Measurements from ENCODE around the gene UBE4A. TPM values are rescaled to one million over a fixed set of nuclear protein-coding genes. Genes with fewer than 3 reads are reported as not detected.
A peak's percentile ranks its signal among the peaks of the same experiment; 100 is the strongest.

The UBE4A gene
- total RNA-seq, 2 experiments from 2014 or later: 55.0 to 56.3 TPM

GRCh38 chr11:118328745-118329144 is 30.7 kb upstream of the UBE4A start:
- Mint-ChIP-seq H3K36me3 (peaks cover 14% of the 10 kb centered on the region), H3K9me3 (peaks cover 2% of the 10 kb centered on the region), H3K27ac (no peak overlapping the region), H3K27me3 (no peaks in the 10 kb centered on the region), H3K4me3 (no peak overlapping the region), H3K4me1 (peaks cover 12% of the 10 kb centered on the region)
- no peak for DNase-seq

- Mint-ChIP-seq H3K9me3 (peaks cover 4% of the 10 kb centered on the region), H3K36me3 (peaks cover 44% of the 10 kb centered on the region)
- no peak for DNase-seq
Measured at GRCh38 chr11:118334745-118335144, 24.7 kb upstream of the UBE4A start.

GRCh38 chr11:118338637-118339061 is 20.8 kb upstream of the UBE4A start:
- H3K4me3 Mint-ChIP-seq: peak overlapping the region; percentile 94
- H3K27me3 Mint-ChIP-seq: no peaks in the 10 kb centered on the region
- peak; percentile 87 for DNase-seq
- H3K4me1 Mint-ChIP-seq: peaks cover 47% of the 10 kb centered on the region
- H3K36me3 Mint-ChIP-seq: peaks cover 62% of the 10 kb centered on the region
- peaks cover 2% of the 10 kb centered on the region for H3K9me3 Mint-ChIP-seq
- H3K27ac Mint-ChIP-seq: peak overlapping the region; percentile 98

More at GRCh38 chr11:118334745-118335144, 24.7 kb upstream of the UBE4A start:
- H3K4me1 Mint-ChIP-seq: peaks cover 39% of the 10 kb centered on the region
- H3K27me3 Mint-ChIP-seq: no peaks in the 10 kb centered on the region
- H3K4me3 Mint-ChIP-seq: peak overlapping the region; percentile 59
- peak overlapping the region; percentile 82 for H3K27ac Mint-ChIP-seq

- peaks cover 62% of the 10 kb centered on the region for H3K36me3 Mint-ChIP-seq
Measured at GRCh38 chr11:118339281-118339961, 20.0 kb upstream of the UBE4A start.

GRCh38 chr11:118340449-118340848 is 19.0 kb upstream of the UBE4A start:
- H3K9me3 Mint-ChIP-seq: peaks cover 2% of the 10 kb centered on the region
- H3K36me3 Mint-ChIP-seq: peaks cover 64% of the 10 kb centered on the region
- peak overlapping the region; percentile 98 for H3K27ac Mint-ChIP-seq
- no peaks in the 10 kb centered on the region for H3K27me3 Mint-ChIP-seq
- no peak for DNase-seq
- peaks cover 47% of the 10 kb centered on the region for H3K4me1 Mint-ChIP-seq
- peak overlapping the region; percentile 94 for H3K4me3 Mint-ChIP-seq

More at GRCh38 chr11:118339281-118339961, 20.0 kb upstream of the UBE4A start:
- H3K27ac Mint-ChIP-seq: peak overlapping the region; percentile 98
- peak overlapping the region; percentile 94 for H3K4me3 Mint-ChIP-seq
- H3K9me3 Mint-ChIP-seq: peaks cover 2% of the 10 kb centered on the region
- H3K4me1 Mint-ChIP-seq: peaks cover 49% of the 10 kb centered on the region
- no peak for DNase-seq
- no peaks in the 10 kb centered on the region for H3K27me3 Mint-ChIP-seq

GRCh38 chr11:118341261-118341660 is 18.1 kb upstream of the UBE4A start:
- peak overlapping the region; percentile 94 for H3K4me3 Mint-ChIP-seq
- H3K9me3 Mint-ChIP-seq: peaks cover 2% of the 10 kb centered on the region
- H3K27ac Mint-ChIP-seq: peak overlapping the region; percentile 98
- no peak for DNase-seq
- peaks cover 50% of the 10 kb centered on the region for H3K4me1 Mint-ChIP-seq
- H3K27me3 Mint-ChIP-seq: no peaks in the 10 kb centered on the region
- H3K36me3 Mint-ChIP-seq: peaks cover 70% of the 10 kb centered on the region

- peaks cover 69% of the 10 kb centered on the region for H3K36me3 Mint-ChIP-seq
- H3K4me1 Mint-ChIP-seq: peaks cover 52% of the 10 kb centered on the region
- H3K27me3 Mint-ChIP-seq: no peaks in the 10 kb centered on the region
- no peak for DNase-seq
- no peaks in the 10 kb centered on the region for H3K9me3 Mint-ChIP-seq
- H3K4me3 Mint-ChIP-seq: peak overlapping the region; percentile 94
- H3K27ac Mint-ChIP-seq: peak overlapping the region; percentile 98
Measured at GRCh38 chr11:118341815-118342489, 17.4 kb upstream of the UBE4A start.

GRCh38 chr11:118342503-118343161 is 16.8 kb upstream of the UBE4A start, which contains the start of gene CD3D:
CD3D (minus strand) TSS chr11:118342705; CDS start chr11:118342607, 98 bp downstream.
- Mint-ChIP-seq H3K27me3 (no peaks in the 10 kb centered on the region), H3K36me3 (peaks cover 69% of the 10 kb centered on the region), H3K4me1 (peaks cover 57% of the 10 kb centered on the region), H3K9me3 (no peaks in the 10 kb centered on the region), H3K27ac (peak within 1 kb of the TSS; percentile 98), H3K4me3 (peak within 1 kb of the TSS; percentile 94)
- DNase-seq: peak; percentile 74

GRCh38 chr11:118343248-118343647 is 16.2 kb upstream of the UBE4A start:
- DNase-seq: peak; percentile 38
- peak overlapping the region; percentile 94 for H3K4me3 Mint-ChIP-seq
- H3K4me1 Mint-ChIP-seq: peaks cover 58% of the 10 kb centered on the region
- H3K27ac Mint-ChIP-seq: peak overlapping the region; percentile 98
- peaks cover 66% of the 10 kb centered on the region for H3K36me3 Mint-ChIP-seq
- no peaks in the 10 kb centered on the region for H3K27me3 Mint-ChIP-seq
- no peaks in the 10 kb centered on the region for H3K9me3 Mint-ChIP-seq

- Mint-ChIP-seq H3K36me3 (peaks cover 66% of the 10 kb centered on the region), H3K4me3 (peak within 1 kb of the TSS; percentile 94), H3K9me3 (no peaks in the 10 kb centered on the region), H3K27ac (peak within 1 kb of the TSS; percentile 98), H3K4me1 (peaks cover 58% of the 10 kb centered on the region), H3K27me3 (no peaks in the 10 kb centered on the region)
- DNase-seq: peak; percentile 79
Measured at GRCh38 chr11:118343981-118344515, 15.4 kb upstream of the UBE4A start, which contains the start of gene CD3G. CD3G (plus strand) TSS chr11:118344344; CDS start chr11:118344424, 80 bp downstream.

- Mint-ChIP-seq H3K27me3 (no peaks in the 10 kb centered on the region), H3K4me3 (peak overlapping the region; percentile 0), H3K27ac (peak overlapping the region; percentile 62), H3K9me3 (no peaks in the 10 kb centered on the region), H3K36me3 (peaks cover 52% of the 10 kb centered on the region), H3K4me1 (peaks cover 50% of the 10 kb centered on the region)
- no peak for DNase-seq
Measured at GRCh38 chr11:118349475-118349874, 9.9 kb upstream of the UBE4A start.

- Mint-ChIP-seq H3K27ac (peak overlapping the region; percentile 81), H3K36me3 (peaks cover 26% of the 10 kb centered on the region), H3K4me3 (no peak overlapping the region)
Measured at GRCh38 chr11:118353084-118353710, 6.2 kb upstream of the UBE4A start.

GRCh38 chr11:118358071-118358470 is 1.3 kb upstream of the UBE4A start:
- DNase-seq: no peak
- Mint-ChIP-seq H3K27ac (no peak overlapping the region), H3K36me3 (peaks cover 8% of the 10 kb centered on the region), H3K4me1 (peaks cover 38% of the 10 kb centered on the region), H3K4me3 (no peak overlapping the region), H3K9me3 (no peaks in the 10 kb centered on the region), H3K27me3 (peaks cover 3% of the 10 kb centered on the region)

More at GRCh38 chr11:118353084-118353710, 6.2 kb upstream of the UBE4A start:
- Mint-ChIP-seq H3K27me3 (no peaks in the 10 kb centered on the region), H3K4me1 (peaks cover 24% of the 10 kb centered on the region), H3K9me3 (no peaks in the 10 kb centered on the region)
- no peak for DNase-seq

GRCh38 chr11:118364956-118365615 is 5.7 kb downstream of the UBE4A start:
- no peak overlapping the region for H3K27ac Mint-ChIP-seq

More at GRCh38 chr11:118364956-118365615, 5.7 kb downstream of the UBE4A start:
- DNase-seq: no peak
- Mint-ChIP-seq H3K27me3 (no peaks in the 10 kb centered on the region), H3K4me3 (no peak overlapping the region), H3K9me3 (no peaks in the 10 kb centered on the region), H3K36me3 (peaks cover 23% of the 10 kb centered on the region), H3K4me1 (peaks cover 35% of the 10 kb centered on the region)

All from activated naive CD8-positive, alpha-beta T cell treated with anti-CD3 and anti-CD28 coated beads for 36 hours (primary cell).